Activated T-helper 1 cell treated with Interleukin-2 at 50 U/mL for 16 hours (primary cell): ENCODE results near the gene STOML1.

ENCODE experiments used
- DNase-seq: peaks from one replicate; pipeline ENCODE4 v3.0.0-alpha.2; 2020; ENCODE audit warnings: low read depth

The STOML1 gene

DNA sequence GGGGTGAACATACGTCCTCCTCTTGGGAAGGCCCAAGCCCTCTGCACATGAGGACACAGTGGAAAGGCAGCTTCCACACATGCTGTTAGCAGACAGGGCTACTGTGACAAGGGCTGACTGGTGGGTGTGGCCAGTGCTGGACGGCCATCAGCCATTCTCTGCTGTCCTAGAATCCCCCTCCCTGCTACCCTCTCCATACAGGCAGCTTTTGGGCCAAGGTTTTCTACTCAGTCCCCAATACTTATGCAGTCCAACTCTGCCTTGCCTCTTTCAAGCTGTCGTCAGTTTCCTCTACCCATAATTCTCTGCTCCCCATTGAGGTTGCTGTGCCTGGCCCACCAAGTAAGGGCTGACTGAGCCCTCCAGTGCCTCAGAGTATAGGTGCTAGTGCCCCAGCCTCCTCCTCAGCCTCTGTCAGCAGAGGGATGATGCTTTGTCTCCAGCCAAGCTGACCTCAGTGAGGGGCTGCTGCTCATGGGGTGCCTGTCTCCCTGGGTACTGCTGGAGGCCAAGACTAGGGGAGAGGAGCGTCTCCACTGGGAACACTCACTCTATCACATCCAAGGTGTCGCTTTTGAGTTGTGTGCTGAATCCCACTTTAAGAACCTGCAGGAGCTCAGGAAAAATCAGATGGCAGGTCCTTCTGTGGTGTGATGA is 63.0 kb downstream of the STOML1 start:
- no peak for DNase-seq
